ENCODE data around the gene RC3H1.

DNA sequence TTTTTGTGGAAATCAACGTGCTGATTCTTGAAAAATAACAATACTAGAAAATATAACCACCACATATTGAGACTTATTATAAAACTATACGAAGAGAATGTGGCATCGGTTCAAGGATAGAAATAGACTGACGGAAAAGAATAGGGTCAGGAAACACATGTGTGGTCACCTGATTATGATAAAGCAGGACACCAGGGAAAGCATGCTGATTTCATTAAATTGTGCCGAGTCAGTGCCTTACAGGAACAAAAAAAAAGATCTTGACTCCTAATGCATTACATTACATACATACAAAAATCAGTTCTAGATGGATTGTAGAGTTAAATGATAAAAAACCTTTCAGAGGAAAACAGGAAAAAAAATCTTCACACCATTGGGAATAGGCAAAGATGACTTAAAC, 61.5 kb downstream of the RC3H1 start:
- TF ChIP-seq, protein P1, sequence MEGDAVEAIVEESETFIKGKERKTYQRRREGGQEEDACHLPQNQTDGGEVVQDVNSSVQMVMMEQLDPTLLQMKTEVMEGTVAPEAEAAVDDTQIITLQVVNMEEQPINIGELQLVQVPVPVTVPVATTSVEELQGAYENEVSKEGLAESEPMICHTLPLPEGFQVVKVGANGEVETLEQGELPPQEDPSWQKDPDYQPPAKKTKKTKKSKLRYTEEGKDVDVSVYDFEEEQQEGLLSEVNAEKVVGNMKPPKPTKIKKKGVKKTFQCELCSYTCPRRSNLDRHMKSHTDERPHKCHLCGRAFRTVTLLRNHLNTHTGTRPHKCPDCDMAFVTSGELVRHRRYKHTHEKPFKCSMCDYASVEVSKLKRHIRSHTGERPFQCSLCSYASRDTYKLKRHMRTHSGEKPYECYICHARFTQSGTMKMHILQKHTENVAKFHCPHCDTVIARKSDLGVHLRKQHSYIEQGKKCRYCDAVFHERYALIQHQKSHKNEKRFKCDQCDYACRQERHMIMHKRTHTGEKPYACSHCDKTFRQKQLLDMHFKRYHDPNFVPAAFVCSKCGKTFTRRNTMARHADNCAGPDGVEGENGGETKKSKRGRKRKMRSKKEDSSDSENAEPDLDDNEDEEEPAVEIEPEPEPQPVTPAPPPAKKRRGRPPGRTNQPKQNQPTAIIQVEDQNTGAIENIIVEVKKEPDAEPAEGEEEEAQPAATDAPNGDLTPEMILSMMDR (conservative IDR thresholded peaks at IDR 0.05 in 1 of 2, IDR thresholded peaks at IDR 0.05 in 1 of 2; ENCODE audit: low read depth in 1 of 2, low read length in 2 of 2) = no peak
- TF ChIP-seq EZH2 (IDR thresholded peaks at IDR 0.05; ENCODE audit: low read length, missing control alignments) = no peak

Data from fibroblast of lung (primary cell).